H1 (cell line): Measurements from ENCODE around the gene PUSL1. TPM values are rescaled to one million over a fixed set of nuclear protein-coding genes. Genes with fewer than 3 reads are reported as not detected.

Source experiments
- CTCF ChIA-PET: fragments of 300-600 bp; sonication (Branson Sonifier 250); formaldehyde crosslinking; loops from one replicate; lab custom pipeline; 2021; ENCODE audit not compliant: partially characterized antibody; lab: Charles Lee
- POLR2A ChIA-PET: fragments of 300-600 bp; sonication (Branson Sonifier 250); formaldehyde crosslinking; loops from one replicate; lab custom pipeline; 2021; ENCODE audit warnings: inconsistent platforms; ENCODE audit not compliant: partially characterized antibody; lab: Charles Lee
- DNase-seq, 2 experiments: peaks; one replicate each; pipeline versions ENCODE4 v3.0.0 to v3.0.0-alpha.2; 2010 to 2022; ENCODE audit warnings: low spot score in 2 of 2, low read depth in 1 of 2, mixed read lengths in 1 of 2
- FAIRE-seq: peaks from 2 replicates; lab custom pipeline; 2011; peaks lifted over from hg19 to GRCh38; lab: Jason Lieb, UNC
- H2AFZ ChIP-seq: 2 replicates; pipeline ENCODE4 v1.8.1; 2012; ENCODE audit warnings: low read length, inconsistent platforms
- H2AK5ac ChIP-seq: 2 replicates; pipeline ENCODE4 v1.6.1; 2013; ENCODE audit warnings: low read depth, low read length
- H2BK120ac ChIP-seq: replicated peaks from 2 replicates; pipeline ENCODE3; 2013; ENCODE audit warnings: low read depth, low read length, inconsistent platforms
- H2BK12ac ChIP-seq: 2 replicates; pipeline ENCODE4 v1.6.1; 2013; ENCODE audit warnings: low read depth, low read length
- H2BK15ac ChIP-seq: 2 replicates; pipeline ENCODE4 v1.6.1; 2013; ENCODE audit warnings: low read length
- H2BK20ac ChIP-seq: 2 replicates; pipeline ENCODE4 v1.6.1; 2013; ENCODE audit warnings: low read length
- H2BK5ac ChIP-seq: 2 replicates; pipeline ENCODE4 v1.6.1; 2013; ENCODE audit warnings: low read depth, low read length
- H3K14ac ChIP-seq: 2 replicates; pipeline ENCODE4 v1.6.1; 2013; ENCODE audit warnings: inconsistent platforms; ENCODE audit not compliant: insufficient read length
- H3K18ac ChIP-seq: 2 replicates; pipeline ENCODE4 v1.6.1; 2013; ENCODE audit warnings: low read length; ENCODE audit errors: extremely low read depth
- H3K23ac ChIP-seq: 2 replicates; pipeline ENCODE4 v1.6.1; 2013; ENCODE audit warnings: inconsistent platforms; ENCODE audit not compliant: insufficient read length
- H3K23me2 ChIP-seq: 2 replicates; pipeline ENCODE4 v1.6.1; 2013; ENCODE audit warnings: low read depth, low read length
- H3K27ac ChIP-seq: 2 replicates; pipeline ENCODE4 v1.6.1; 2011; ENCODE audit warnings: low read depth, low read length, inconsistent platforms
- H3K27me3 ChIP-seq, 4 experiments: replicated peaks in 1 of 4; 1 replicate in 1 of 4; 2 replicates in 3 of 4; pipeline versions ENCODE4 v1.6.1 to v1.8.1; 2011 to 2013; ENCODE audit warnings: low read length in 3 of 4, mild to moderate bottlenecking in 3 of 4, inconsistent platforms in 2 of 4, mixed read lengths in 2 of 4, moderate library complexity in 1 of 4; ENCODE audit not compliant: control insufficient read depth in 3 of 4, insufficient read depth in 3 of 4; ENCODE audit errors: extremely low read depth in 1 of 4
- H3K36me3 ChIP-seq, 4 experiments: 2 replicates each; pipeline versions ENCODE4 v1.6.1 to v1.8.1; 2011 to 2013; ENCODE audit warnings: mild to moderate bottlenecking in 4 of 4, low read length in 3 of 4, moderate library complexity in 2 of 4, control low read depth in 1 of 4, inconsistent platforms in 1 of 4; ENCODE audit not compliant: insufficient read depth in 4 of 4, control insufficient read depth in 2 of 4
- H3K4ac ChIP-seq: replicated peaks from 2 replicates; pipeline ENCODE3; 2013; ENCODE audit warnings: low read length, low read depth, mixed read lengths, inconsistent platforms; ENCODE audit not compliant: insufficient read length
- H3K4me1 ChIP-seq, 4 experiments: replicated peaks in 1 of 4; 1 replicate in 1 of 4; 2 replicates in 3 of 4; pipeline versions ENCODE4 v1.6.1 to v1.8.1; 2011 to 2013; ENCODE audit warnings: low read length in 3 of 4, inconsistent platforms in 2 of 4, mixed read lengths in 1 of 4; ENCODE audit not compliant: insufficient read depth in 4 of 4, control insufficient read depth in 3 of 4
- H3K4me2 ChIP-seq, 2 experiments: 2 replicates each; pipeline versions ENCODE4 v1.6.1 to v1.8.1; 2011 to 2013; ENCODE audit warnings: low read depth in 2 of 2, low read length in 2 of 2, control low read depth in 1 of 2, inconsistent platforms in 1 of 2, mild to moderate bottlenecking in 1 of 2; ENCODE audit not compliant: insufficient read depth in 1 of 2
- H3K4me3 ChIP-seq, 4 experiments: fragments of 200-600, 300-600 bp in 1 of 4; sonication (generic), shearing (Covaris generic), sonication (Bioruptor Twin) in 1 of 4; 2 replicates each; pipeline versions ENCODE4 v1.5.1 to v1.8.1; 2011 to 2016; ENCODE audit warnings: low read length in 4 of 4, low read depth in 3 of 4, control low read depth in 2 of 4, inconsistent platforms in 2 of 4, mild to moderate bottlenecking in 2 of 4, mixed read lengths in 1 of 4, moderate library complexity in 1 of 4; ENCODE audit not compliant: insufficient read depth in 2 of 4; ENCODE audit errors: extremely low read depth in 1 of 4
- H3K56ac ChIP-seq: replicated peaks from 2 replicates; pipeline ENCODE3; 2013; ENCODE audit warnings: low read depth, mild to moderate bottlenecking, mixed read lengths, low read length, inconsistent platforms; ENCODE audit not compliant: insufficient read length
- H3K79me1 ChIP-seq: 2 replicates; pipeline ENCODE4 v1.6.1; 2013; ENCODE audit warnings: low read depth, low read length, control low read depth
- H3K79me2 ChIP-seq, 2 experiments: 2 replicates each; pipeline versions ENCODE4 v1.6.1 to v1.8.1; 2012 to 2013; ENCODE audit warnings: low read length in 2 of 2, mild to moderate bottlenecking in 2 of 2, inconsistent platforms in 1 of 2; ENCODE audit not compliant: insufficient read depth in 2 of 2, control insufficient read depth in 1 of 2
- H3K9ac ChIP-seq, 4 experiments: replicated peaks in 1 of 4; 1 replicate in 1 of 4; 2 replicates in 3 of 4; pipeline versions ENCODE4 v1.6.1 to v1.8.1; 2011 to 2013; ENCODE audit warnings: low read depth in 3 of 4, low read length in 3 of 4, control low read depth in 2 of 4, mild to moderate bottlenecking in 2 of 4, moderate library complexity in 2 of 4, inconsistent platforms in 1 of 4; ENCODE audit errors: extremely low read depth in 1 of 4
- H3K9me3 ChIP-seq, 2 experiments: 2 replicates each; pipeline versions ENCODE4 v1.6.1 to v1.8.1; 2012 to 2013; ENCODE audit warnings: mild to moderate bottlenecking in 2 of 2, moderate library complexity in 2 of 2, control low read depth in 1 of 2, inconsistent platforms in 1 of 2, low read depth in 1 of 2, low read length in 1 of 2, mixed read lengths in 1 of 2; ENCODE audit not compliant: insufficient read depth in 2 of 2
- H4K20me1 ChIP-seq, 2 experiments: replicated peaks in 1 of 2; 2 replicates each; pipeline versions ENCODE3 to v1.8.1; 2011 to 2013; ENCODE audit warnings: inconsistent platforms in 2 of 2, low read length in 2 of 2, mild to moderate bottlenecking in 1 of 2; ENCODE audit not compliant: insufficient read depth in 2 of 2, control insufficient read depth in 1 of 2
- H4K5ac ChIP-seq: 2 replicates; pipeline ENCODE4 v1.6.1; 2013; ENCODE audit warnings: low read length, low read depth, mixed read lengths, inconsistent platforms; ENCODE audit not compliant: insufficient read length
- H4K8ac ChIP-seq: 2 replicates; pipeline ENCODE4 v1.8.0; 2013; ENCODE audit warnings: mild to moderate bottlenecking, moderate library complexity, low read length, inconsistent platforms; ENCODE audit not compliant: insufficient read depth; ENCODE audit errors: extremely low read depth
- H4K91ac ChIP-seq: replicated peaks from 2 replicates; pipeline ENCODE3; 2013; ENCODE audit warnings: low read length, mixed read lengths, inconsistent platforms; ENCODE audit not compliant: insufficient read length
- CHD1 ChIP-seq: IDR thresholded peaks from 2 replicates; pipeline ENCODE4 v1.6.1; 2012; ENCODE audit warnings: low read depth, low read length, improper control_type of control experiment
- CREB1 ChIP-seq: IDR thresholded peaks from 2 replicates; pipeline ENCODE4 v1.6.1; 2012; ENCODE audit warnings: inconsistent platforms
- EP300 ChIP-seq, 2 experiments: IDR thresholded peaks; 1 replicate in 1 of 2; 2 replicates in 1 of 2; pipeline ENCODE4 v1.6.1; 2011 to 2012; ENCODE audit warnings: low read depth in 2 of 2, low read length in 2 of 2, mild to moderate bottlenecking in 2 of 2, borderline replicate concordance in 1 of 2, inconsistent platforms in 1 of 2, moderate library complexity in 1 of 2
- KDM4A ChIP-seq: IDR thresholded peaks from one replicate; pipeline ENCODE4 v1.7.1; 2012; ENCODE audit warnings: low read depth, mild to moderate bottlenecking, moderate library complexity, low read length, inconsistent platforms; ENCODE audit not compliant: severe bottlenecking
- NANOG ChIP-seq: IDR thresholded peaks from 2 replicates; pipeline ENCODE4 v1.6.1; 2011; ENCODE audit warnings: low read length, low read depth, mild to moderate bottlenecking, inconsistent platforms; ENCODE audit not compliant: insufficient read depth, poor library complexity, severe bottlenecking
- PHF8 ChIP-seq: fragments of 200-600 bp; sonication (generic); conservative IDR thresholded peaks from 2 replicates; pipeline ENCODE4 v1.7.1; 2012; ENCODE audit warnings: low read depth, mild to moderate bottlenecking, inconsistent platforms, low read length, moderate library complexity
- TBP ChIP-seq: IDR thresholded peaks from 2 replicates; pipeline ENCODE4 v1.6.1; 2011; ENCODE audit warnings: low read depth, low read length, improper control_type of control experiment
- whole genome bisulfite sequencing, 2 experiments: shearing (Covaris generic) in 1 of 2; methylation state at CpG; one replicate each; pipeline versions ENCODE4 v1.1.6 to v1.1.7; 2013 to 2015; ENCODE audit warnings: low lambda C conversion rate in 2 of 2, mixed read lengths in 2 of 2, inconsistent platforms in 1 of 2, low coverage in 1 of 2, missing lambda C conversion rate in 1 of 2; ENCODE audit not compliant: insufficient replicate concordance in 2 of 2, insufficient coverage in 1 of 2, insufficient read length in 1 of 2; ENCODE audit errors: extremely low coverage in 1 of 2, missing lambda C conversion rate in 1 of 2; 5-methylcytosine and 5-hydroxymethylcytosine counted together
- polyA plus RNA-seq, 7 experiments: library from polyadenylated mRNA; depleted of rRNA in 3 of 7; stranded (reverse) in 5 of 7; unstranded in 2 of 7; fragments of >200 nt in 5 of 7; fragments of 200-250 nt in 2 of 7; gene quantifications; 1 replicate in 5 of 7; 2 replicates in 1 of 7; 4 replicates in 1 of 7; pipeline versions ENCODE4 v1.2.1 to v1.2.3, GENCODE V29; 2011 to 2013; ENCODE audit warnings: missing spikeins in 2 of 7, mixed read lengths in 2 of 7
- total RNA-seq: library from RNA; stranded (reverse); fragmentation: NEBNext Ultra II Directional; extraction: Animal tissue kit (Norgen Biotek cat#: 25700); gene quantifications from 2 replicates; pipeline ENCODE4 v1.2.1, GENCODE V29; 2021

Gene PUSL1
- total and polyA plus RNA-seq, 2 of the 8 experiments (the other 6 are each of a cell fraction or from before 2014, with no cell fraction given): 38.8 to 87.4 TPM

DNA sequence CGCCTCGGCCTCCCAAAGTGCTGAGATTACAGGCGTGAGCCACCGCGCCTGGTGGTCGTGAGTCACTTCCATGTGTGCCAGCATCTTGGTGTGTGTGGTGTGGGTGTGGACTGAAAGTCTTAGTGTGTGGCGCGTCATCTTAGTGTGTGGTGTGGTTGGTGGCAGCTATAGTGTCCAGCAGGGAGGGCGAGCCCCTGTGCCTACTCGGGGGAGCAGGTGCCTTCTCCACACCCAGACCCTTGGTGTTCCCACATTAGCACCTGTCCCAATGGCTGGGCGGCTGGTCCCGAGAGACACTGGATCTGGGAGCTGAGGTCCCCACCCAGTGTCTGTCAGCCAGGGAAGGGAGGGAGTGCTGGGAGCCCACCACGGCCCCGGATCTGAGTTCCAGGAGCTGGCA is 25.4 kb upstream of the PUSL1 start:
- Histone ChIP-seq H4K8ac (no peak overlapping the region; the same call in 1 of the 2 replicates), H3K14ac (no peak overlapping the region), H2BK15ac (no peak overlapping the region), H4K91ac (no peak overlapping the region), H3K9ac (no peak overlapping the region), H3K27ac (no peak overlapping the region), H2AK5ac (no peak overlapping the region), H2BK120ac (no peak overlapping the region), H3K79me2 (no peaks in the 10 kb centered on the region), H2BK5ac (no peak overlapping the region), H4K20me1 (no peaks in the 10 kb centered on the region), H3K79me1 (no peaks in the 10 kb centered on the region), H3K18ac (no peak overlapping the region), H3K23ac (no peak overlapping the region), H3K56ac (no peak overlapping the region), H3K4ac (no peak overlapping the region), H2AFZ (no peak overlapping the region), H3K9me3 (no peaks in the 10 kb centered on the region), H3K23me2 (no peaks in the 10 kb centered on the region), H2BK12ac (no peak overlapping the region), H3K4me3 (no peak overlapping the region), H4K5ac (no peak overlapping the region), H3K4me2 (no peak overlapping the region), H2BK20ac (no peak overlapping the region), H3K27me3 (no peaks in the 10 kb centered on the region)
- POLR2A ChIA-PET: no interaction called here
- whole genome bisulfite sequencing, 2 experiments: 91% methylated on average over 14 of the region's 14 CpGs; no CpG with 5 or more reads in 1 of the 2 experiments
- no peak for DNase-seq
- no peak for FAIRE-seq
- CTCF ChIA-PET: interaction anchor here (1.4 to 6.1 kb wide), 3 partner anchors 8 to 89 kb away, joined by 3 to 38 read pairs (median 4); no protein-coding TSS in a partner anchor
- TF ChIP-seq TBP (no peak), NANOG (no peak), PHF8 (no peak), CREB1 (no peak), KDM4A (no peak), CHD1 (no peak), EP300 (IDR thresholded peaks at IDR 0.05; ENCODE audit: borderline replicate concordance in 1 of 2, low read depth in 2 of 2, low read length in 2 of 2) (no peak)
- TF ChIP-seq, all 59 proteins: peak for 0
- H3K4me1 ChIP-seq: peaks cover 0 to 2% (median under 1%) of the 10 kb centered on the region in 4 experiments; a peak in 1 of 7 replicates
- H3K36me3 ChIP-seq: no peaks in the 10 kb centered on the region
